Measurements from ENCODE around the gene ZNF124.

DNA sequence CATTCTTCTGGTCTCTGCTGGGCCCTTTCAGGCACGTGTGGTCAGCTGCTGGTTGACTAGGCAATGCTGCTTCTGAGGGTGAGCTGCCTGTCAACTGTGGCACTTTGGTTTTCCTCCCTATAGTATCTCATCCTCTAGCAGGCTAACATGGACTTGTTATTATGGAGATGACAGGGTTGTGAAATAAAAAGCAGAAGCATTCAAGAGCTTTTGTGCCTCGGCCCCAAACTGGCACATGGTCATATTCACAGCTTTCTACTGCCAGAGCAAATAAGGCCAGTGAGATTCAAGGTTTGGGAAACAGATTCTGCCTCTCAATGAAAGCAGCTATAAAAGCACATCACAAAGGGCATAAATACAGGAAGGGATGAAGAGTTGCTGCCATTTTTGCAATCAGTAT is 1.6 kb upstream of the ZNF124 start:
- no peak for TF ChIP-seq CTCF (IDR thresholded peaks at IDR 0.05)
- TF ChIP-seq ZFX (IDR thresholded peaks at IDR 0.05; ENCODE audit: borderline replicate concordance) = no peak
